GM19238 (cell line): ENCODE data around the gene TRANK1.

Experiments used
- DNase-seq: peaks from one replicate; pipeline ENCODE4 v3.0.0; 2011; ENCODE audit warnings: low spot score; ENCODE audit not compliant: insufficient read length

The TRANK1 gene

GRCh38 chr3:36850743-36851142 is 94.1 kb downstream of the TRANK1 start:
- DNase-seq, result no peak

GRCh38 chr3:36846406-36846805 is 98.4 kb downstream of the TRANK1 start:
- DNase-seq, result no peak

- DNase-seq, result no peak
Measured at GRCh38 chr3:36843065-36844051, 101.5 kb downstream of the TRANK1 start.

GRCh38 chr3:36842275-36842674 is 102.6 kb downstream of the TRANK1 start:
- DNase-seq, result no peak

- no peak for DNase-seq
Measured at GRCh38 chr3:36840453-36840921, 104.4 kb downstream of the TRANK1 start.

- DNase-seq, result no peak
Measured at GRCh38 chr3:36837089-36837488, 107.8 kb downstream of the TRANK1 start.

GRCh38 chr3:36833160-36833814 is 111.6 kb downstream of the TRANK1 start:
- no peak for DNase-seq

- no peak for DNase-seq
Measured at GRCh38 chr3:36832406-36832805, 112.4 kb downstream of the TRANK1 start.

- no peak for DNase-seq
Measured at GRCh38 chr3:36827133-36827532, 117.7 kb downstream of the TRANK1 start.

- no peak for DNase-seq
Measured at GRCh38 chr3:36826240-36826639, 118.6 kb downstream of the TRANK1 start.

GRCh38 chr3:36824443-36824842 is 120.4 kb downstream of the TRANK1 start:
- no peak for DNase-seq

GRCh38 chr3:36823806-36824205 is 121.0 kb downstream of the TRANK1 start:
- no peak for DNase-seq

- DNase-seq, result no peak
Measured at GRCh38 chr3:36820083-36820482, 124.8 kb downstream of the TRANK1 start.

GRCh38 chr3:36817806-36818533 is 126.9 kb downstream of the TRANK1 start:
- no peak for DNase-seq

GRCh38 chr3:36815375-36815774 is 129.5 kb downstream of the TRANK1 start:
- no peak for DNase-seq

GRCh38 chr3:36814776-36815175 is 130.1 kb downstream of the TRANK1 start:
- DNase-seq, result no peak

- DNase-seq, result no peak
Measured at GRCh38 chr3:36814066-36814717, 130.7 kb downstream of the TRANK1 start.

- no peak for DNase-seq
Measured at GRCh38 chr3:36813305-36813704, 131.5 kb downstream of the TRANK1 start.

- DNase-seq, result no peak
Measured at GRCh38 chr3:36812240-36812639, 132.6 kb downstream of the TRANK1 start.

- no peak for DNase-seq
Measured at GRCh38 chr3:36811768-36812167, 133.1 kb downstream of the TRANK1 start.
